Measurements from ENCODE around the gene CASP8AP2. TPM values are rescaled to one million over a fixed set of nuclear protein-coding genes. Genes with fewer than 3 reads are reported as not detected.
"Not testable (repeated sequence)": the region's sequence is repeated elsewhere in the genome, so short reads cannot be mapped to it uniquely, and the experiment has no call there.

CASP8AP2 gene
- total and polyA plus RNA-seq, 2 experiments from 2014 or later: 9.3 to 20.4 TPM

DNA sequence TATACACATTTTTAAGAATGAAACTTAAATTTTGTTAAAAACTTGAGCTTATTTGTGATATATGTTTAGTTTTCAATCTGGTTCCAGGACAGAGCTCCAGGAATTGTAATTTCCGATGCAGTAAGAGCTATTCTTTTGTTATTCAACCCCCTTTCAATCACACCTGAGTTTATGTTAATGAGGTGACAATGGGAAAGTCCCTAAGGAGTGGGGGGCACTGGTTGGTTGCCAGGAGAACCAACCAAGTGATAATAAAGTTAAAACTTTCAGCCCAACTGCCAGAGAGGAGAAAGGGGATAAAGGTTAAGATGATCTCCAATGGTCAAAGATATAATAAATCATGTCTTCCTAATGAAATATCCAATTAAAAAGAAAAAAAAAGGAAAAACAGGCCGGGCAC is 29.9 kb upstream of the CASP8AP2 start:
- H3F3A ChIP-seq (ENCODE audit: insufficient read depth): no peaks in the 10 kb centered on the region
- no peak overlapping the region for H2AFZ ChIP-seq
- WGBS, 2 experiments (ENCODE audit: low coverage in 1 of 2, low lambda C conversion rate in 2 of 2, missing lambda C conversion rate in 2 of 2): 94% methylated on average over 2 of the region's 2 CpGs
- H3K4me1 ChIP-seq (ENCODE audit: insufficient read depth): no peaks in the 10 kb centered on the region
- H3K9me3 ChIP-seq (ENCODE audit: low read depth): no peaks in the 10 kb centered on the region
- H3K79me2 ChIP-seq (ENCODE audit: insufficient read depth): peaks cover 16% of the 10 kb centered on the region; the same call in 1 of the 2 replicates
- no peaks in the 10 kb centered on the region for H3K9me2 ChIP-seq (ENCODE audit: insufficient read depth)
- in situ Hi-C loops (cut with MboI): no loop called here
- H3K36me3 ChIP-seq (ENCODE audit: low read depth): 0 out of 2 replicates have a peak, but pooled peaks cover 4% of the 10 kb centered on the region
- no peak overlapping the region for H3K4me3 ChIP-seq
- no peak overlapping the region for H3K4me2 ChIP-seq (ENCODE audit: unreplicated experiment)
- no peak overlapping the region for H3K9ac ChIP-seq
- TF ChIP-seq EZH2 (IDR thresholded peaks at IDR 0.05; ENCODE audit: insufficient read depth, poor library complexity, severe bottlenecking): no peak
- no peak for TF ChIP-seq EZH2phosphoT487 (IDR thresholded peaks at IDR 0.05; ENCODE audit: insufficient read depth, low read depth)
- DNase-seq: no peak
- no peak overlapping the region for H3K27ac ChIP-seq
- no peaks in the 10 kb centered on the region for H3K27me3 ChIP-seq (replicated peaks; ENCODE audit: insufficient read depth)
- H4K20me1 ChIP-seq (ENCODE audit: insufficient read depth): no peaks in the 10 kb centered on the region

DNA sequence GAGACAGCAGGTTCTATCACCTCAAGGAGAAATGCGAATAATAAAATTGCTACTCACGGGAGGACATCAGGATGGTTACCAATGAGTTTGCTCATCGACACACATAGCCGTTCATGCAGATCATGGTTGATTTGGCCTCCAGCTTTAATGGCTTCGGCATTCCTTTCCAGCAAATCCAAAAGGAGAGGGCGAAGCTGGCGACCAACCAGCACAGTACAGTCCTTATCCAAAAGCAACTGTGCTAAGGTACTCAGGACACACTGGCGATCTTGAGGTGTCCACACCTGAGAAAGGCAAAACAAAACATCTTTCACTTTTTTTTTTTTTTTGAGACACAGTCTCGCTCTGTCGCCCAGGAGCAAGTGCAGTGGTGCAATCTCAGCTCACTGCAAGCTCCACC is 26.4 kb upstream of the CASP8AP2 start:
- no peak for DNase-seq
- TF ChIP-seq EZH2 (IDR thresholded peaks at IDR 0.05; ENCODE audit: insufficient read depth, poor library complexity, severe bottlenecking) (no peak), EZH2phosphoT487 (IDR thresholded peaks at IDR 0.05; ENCODE audit: insufficient read depth, low read depth) (no peak)
- no peaks in the 10 kb centered on the region for H3K9me2 ChIP-seq (ENCODE audit: insufficient read depth)
- H3F3A ChIP-seq (ENCODE audit: insufficient read depth): no peaks in the 10 kb centered on the region
- H4K20me1 ChIP-seq (ENCODE audit: insufficient read depth): no peaks in the 10 kb centered on the region
- no peak overlapping the region for H3K9ac ChIP-seq
- no peaks in the 10 kb centered on the region for H3K27me3 ChIP-seq (replicated peaks; ENCODE audit: insufficient read depth)
- 0 out of 2 replicates have a peak, but pooled peaks cover 4% of the 10 kb centered on the region for H3K36me3 ChIP-seq (ENCODE audit: low read depth)
- H3K4me1 ChIP-seq (ENCODE audit: insufficient read depth): no peaks in the 10 kb centered on the region
- H2AFZ ChIP-seq: no peak overlapping the region
- H3K4me3 ChIP-seq: no peak overlapping the region
- H3K27ac ChIP-seq: no peak overlapping the region
- 97 to 98% methylated on average over 10 of the region's 10 CpGs for WGBS, 2 experiments (ENCODE audit: low coverage in 1 of 2, low lambda C conversion rate in 2 of 2, missing lambda C conversion rate in 2 of 2)
- no peaks in the 10 kb centered on the region for H3K9me3 ChIP-seq (ENCODE audit: low read depth)
- H3K4me2 ChIP-seq (ENCODE audit: unreplicated experiment): no peak overlapping the region
- peaks cover 50% of the 10 kb centered on the region for H3K79me2 ChIP-seq (ENCODE audit: insufficient read depth)
- in situ Hi-C loops (cut with MboI): no loop called here

DNA sequence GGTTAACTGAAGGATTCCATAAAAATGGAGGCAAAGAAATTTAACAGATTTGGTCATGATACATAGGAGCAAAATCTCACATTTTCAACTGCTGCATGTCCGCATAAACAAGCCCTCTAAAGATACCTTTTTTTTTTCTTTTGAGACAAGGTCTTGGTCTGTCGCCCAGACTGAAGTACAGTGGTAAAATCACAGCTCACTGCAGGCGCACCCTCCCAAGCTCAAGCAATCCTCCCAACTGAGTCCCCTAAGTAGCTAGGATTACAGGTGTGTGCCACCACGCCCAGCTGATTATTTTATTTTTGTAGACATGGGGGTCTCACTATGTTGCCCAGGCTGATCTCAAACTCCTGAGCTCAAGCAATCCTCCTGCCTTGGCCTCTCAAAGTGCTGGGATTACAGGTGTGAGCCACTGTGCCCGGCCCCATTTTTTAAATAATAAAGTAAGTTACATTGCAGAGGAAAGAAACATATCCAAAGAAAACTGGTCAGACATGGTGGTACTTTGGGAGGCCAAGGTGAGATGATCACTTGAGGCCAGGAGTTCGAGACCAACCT is 23.8 kb upstream of the CASP8AP2 start:
- peaks cover 73% of the 10 kb centered on the region for H3K79me2 ChIP-seq (ENCODE audit: insufficient read depth)

DNA sequence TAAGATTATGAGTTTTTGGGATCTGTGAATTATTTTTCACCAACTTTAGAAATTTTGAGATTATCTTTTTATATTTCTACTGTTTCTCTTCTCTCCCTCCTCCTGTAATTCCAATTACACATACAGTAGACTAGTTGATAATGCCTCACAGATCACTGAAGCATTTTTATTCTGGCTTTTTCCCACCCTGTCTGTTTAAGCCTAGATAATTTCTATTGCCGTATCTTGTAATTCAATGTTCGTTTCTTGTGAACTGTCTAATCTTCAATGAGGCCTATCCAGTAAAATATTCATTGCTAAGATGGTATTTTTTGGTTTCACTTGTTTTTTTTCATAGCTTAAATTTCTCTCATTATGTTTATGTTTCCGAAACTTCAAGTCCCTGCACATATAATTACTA is 22.1 kb upstream of the CASP8AP2 start:
- Histone ChIP-seq H3K27me3 (replicated peaks; ENCODE audit: insufficient read depth) (no peaks in the 10 kb centered on the region), H3F3A (ENCODE audit: insufficient read depth) (no peaks in the 10 kb centered on the region), H3K9me3 (ENCODE audit: low read depth) (no peaks in the 10 kb centered on the region), H3K36me3 (ENCODE audit: low read depth) (no peaks in the 10 kb centered on the region), H3K79me2 (ENCODE audit: insufficient read depth) (peaks cover 90% of the 10 kb centered on the region), H4K20me1 (ENCODE audit: insufficient read depth) (no peaks in the 10 kb centered on the region), H3K4me2 (ENCODE audit: unreplicated experiment) (no peak overlapping the region), H3K9me2 (ENCODE audit: insufficient read depth) (no peaks in the 10 kb centered on the region), H3K4me3 (no peak overlapping the region), H3K27ac (no peak overlapping the region), H3K4me1 (ENCODE audit: insufficient read depth) (no peaks in the 10 kb centered on the region), H3K9ac (no peak overlapping the region), H2AFZ (no peak overlapping the region)
- TF ChIP-seq EZH2 (IDR thresholded peaks at IDR 0.05; ENCODE audit: insufficient read depth, poor library complexity, severe bottlenecking) (no peak), EZH2phosphoT487 (IDR thresholded peaks at IDR 0.05; ENCODE audit: insufficient read depth, low read depth) (no peak)
- 95 to 97% methylated on average over 3 of the region's 3 CpGs for WGBS, 2 experiments (ENCODE audit: low coverage in 1 of 2, low lambda C conversion rate in 2 of 2, missing lambda C conversion rate in 2 of 2)
- no peak for DNase-seq
- in situ Hi-C loops (cut with MboI): no loop called here

More for the DNA sequence above, 23.8 kb upstream of the CASP8AP2 start:
- Histone ChIP-seq H3K9me2 (ENCODE audit: insufficient read depth) (no peaks in the 10 kb centered on the region), H3K36me3 (ENCODE audit: low read depth) (no peaks in the 10 kb centered on the region), H3K9ac (no peak overlapping the region), H3K27ac (no peak overlapping the region), H4K20me1 (ENCODE audit: insufficient read depth) (no peaks in the 10 kb centered on the region), H2AFZ (no peak overlapping the region), H3K9me3 (ENCODE audit: low read depth) (no peaks in the 10 kb centered on the region), H3F3A (ENCODE audit: insufficient read depth) (no peaks in the 10 kb centered on the region), H3K4me1 (ENCODE audit: insufficient read depth) (no peaks in the 10 kb centered on the region), H3K4me3 (no peak overlapping the region), H3K27me3 (replicated peaks; ENCODE audit: insufficient read depth) (no peaks in the 10 kb centered on the region), H3K4me2 (ENCODE audit: unreplicated experiment) (no peak overlapping the region)
- no peak for TF ChIP-seq EZH2phosphoT487 (IDR thresholded peaks at IDR 0.05; ENCODE audit: insufficient read depth, low read depth)
- TF ChIP-seq EZH2 (IDR thresholded peaks at IDR 0.05; ENCODE audit: insufficient read depth, poor library complexity, severe bottlenecking): no peak
- in situ Hi-C loops (cut with MboI): no loop called here
- WGBS, 2 experiments (ENCODE audit: low coverage in 1 of 2, low lambda C conversion rate in 2 of 2, missing lambda C conversion rate in 2 of 2): 93 to 96% methylated on average over 6 of the region's 6 CpGs
- no peak for DNase-seq

DNA sequence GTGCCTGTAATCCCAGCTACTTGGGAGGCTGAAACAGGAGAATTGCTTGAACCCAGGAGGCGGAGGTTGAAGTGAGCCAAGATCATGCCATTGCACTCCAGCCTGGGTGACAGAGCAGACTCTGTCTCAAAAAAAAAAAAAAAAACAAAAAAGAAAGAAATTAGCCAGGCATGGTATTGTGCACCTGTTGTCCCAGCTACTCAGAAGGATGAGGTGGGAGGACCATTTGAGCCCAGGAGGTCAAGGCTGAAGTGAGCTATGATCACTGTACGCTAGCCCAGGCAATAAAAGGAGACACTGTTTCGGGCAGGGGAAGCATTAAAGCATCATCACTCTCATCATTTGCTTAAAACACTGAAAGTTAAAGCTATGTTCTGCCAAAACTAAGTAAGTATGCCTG is 16.3 kb upstream of the CASP8AP2 start:
- H3K27ac ChIP-seq; H3K9me3 ChIP-seq (ENCODE audit: low read depth); H3F3A ChIP-seq (ENCODE audit: insufficient read depth); H4K20me1 ChIP-seq (ENCODE audit: insufficient read depth); H3K9me2 ChIP-seq (ENCODE audit: insufficient read depth); H3K9ac ChIP-seq; H3K27me3 ChIP-seq (replicated peaks; ENCODE audit: insufficient read depth); H2AFZ ChIP-seq; H3K36me3 ChIP-seq (ENCODE audit: low read depth); H3K4me3 ChIP-seq; H3K4me1 ChIP-seq (ENCODE audit: insufficient read depth); in situ Hi-C loops (cut with MboI); H3K4me2 ChIP-seq (ENCODE audit: unreplicated experiment); DNase-seq: not testable (repeated sequence)
- WGBS, 2 experiments (ENCODE audit: low coverage in 1 of 2, low lambda C conversion rate in 2 of 2, missing lambda C conversion rate in 2 of 2): 98 to 100% methylated on average over 3 of the region's 3 CpGs
- peaks cover 96% of the 10 kb centered on the region for H3K79me2 ChIP-seq (ENCODE audit: insufficient read depth)

Data from GM23248 (cell line).